Muscle layer of duodenum (tissue), 2 donors: ENCODE results near the gene GADD45GIP1.
"Not testable (repeated sequence)": the region's sequence is repeated elsewhere in the genome, so short reads cannot be mapped to it uniquely, and the experiment has no call there.

ENCODE experiments used
- H3K27ac ChIP-seq: one replicate; pipeline ENCODE4 v1.7.0; 2013; ENCODE audit warnings: mild to moderate bottlenecking, low read length
- H3K27me3 ChIP-seq: one replicate; pipeline ENCODE4 v1.7.0; 2013; ENCODE audit warnings: low read depth, mild to moderate bottlenecking, control low read depth, low read length
- H3K36me3 ChIP-seq, 2 donors: one replicate each; pipeline ENCODE4 v1.7.0; 2013; ENCODE audit warnings: low read length in 2 of 2, control low read depth in 1 of 2, mild to moderate bottlenecking in 1 of 2; ENCODE audit not compliant: insufficient read depth in 2 of 2, control insufficient read depth in 1 of 2
- H3K4me1 ChIP-seq, 2 donors: one replicate each; pipeline ENCODE4 v1.7.0; 2013; ENCODE audit warnings: low read length in 2 of 2, mild to moderate bottlenecking in 2 of 2, control low read depth in 1 of 2, moderate library complexity in 1 of 2; ENCODE audit not compliant: insufficient read depth in 2 of 2, control insufficient read depth in 1 of 2
- H3K4me3 ChIP-seq, 2 donors: one replicate each; pipeline ENCODE4 v1.7.0; 2013; ENCODE audit warnings: low read length in 2 of 2, low read depth in 1 of 2, mild to moderate bottlenecking in 1 of 2
- H3K9me3 ChIP-seq, 2 donors: one replicate each; pipeline ENCODE4 v1.7.0; 2013; ENCODE audit warnings: low read length in 2 of 2, control low read depth in 1 of 2, mild to moderate bottlenecking in 1 of 2; ENCODE audit not compliant: control insufficient read depth in 1 of 2
- donor health status: healthy.

GADD45GIP1 gene

DNA sequence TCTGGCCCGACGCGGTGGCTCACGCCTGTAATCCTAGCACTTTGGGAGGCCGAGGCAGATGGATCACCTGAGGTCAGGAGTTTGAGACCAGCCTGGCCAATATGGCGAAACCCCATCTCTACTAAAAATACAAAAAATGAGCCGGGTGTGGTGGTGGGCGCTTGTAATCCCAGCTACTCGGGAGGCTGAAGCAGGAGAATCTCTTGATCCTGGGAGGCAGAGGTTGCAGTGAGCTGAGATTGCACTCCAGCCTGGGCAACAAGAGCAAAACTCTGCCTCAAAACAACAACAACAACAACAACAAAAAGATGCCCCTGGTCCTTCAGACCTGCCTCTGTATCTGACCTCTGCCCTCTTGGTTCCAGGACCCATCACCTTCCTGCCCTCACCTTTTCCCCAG, 1.4 kb downstream of the GADD45GIP1 start:
- H3K27me3 ChIP-seq, H3K27ac ChIP-seq, H3K9me3 ChIP-seq: not testable (repeated sequence)
- Histone ChIP-seq H3K36me3 (peaks cover 9 to 36% of the 10 kb centered on the region in 2 donors), H3K4me1 (peaks cover 0 to 30% of the 10 kb centered on the region in 2 donors), H3K4me3 (peak overlapping the region in 1 of 2 donors; percentile 74)

DNA sequence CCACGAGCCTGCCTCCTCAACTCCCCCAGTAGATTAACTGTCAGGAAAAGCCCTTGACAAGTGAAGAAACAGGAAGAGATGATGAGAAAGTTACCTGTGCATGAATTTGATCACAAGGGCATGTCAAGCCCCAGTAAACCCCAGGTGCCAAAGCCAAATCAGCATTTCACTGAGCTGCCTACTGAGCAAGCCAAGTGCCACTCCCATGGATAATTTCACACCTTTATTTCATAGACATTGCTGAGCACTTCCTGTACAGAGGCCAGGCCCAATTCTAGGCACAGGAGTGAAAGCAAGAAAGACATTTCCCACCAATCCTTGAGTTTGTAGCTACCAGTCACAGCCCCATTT, 2.4 kb downstream of the GADD45GIP1 start:
- Histone ChIP-seq H3K27ac (no peak overlapping the region), H3K9me3 (no peaks in the 10 kb centered on the region), H3K4me1 (peaks cover 0 to 30% of the 10 kb centered on the region in 2 donors), H3K36me3 (peaks cover 15 to 44% of the 10 kb centered on the region in 2 donors), H3K4me3 (no peak overlapping the region), H3K27me3 (no peaks in the 10 kb centered on the region)

DNA sequence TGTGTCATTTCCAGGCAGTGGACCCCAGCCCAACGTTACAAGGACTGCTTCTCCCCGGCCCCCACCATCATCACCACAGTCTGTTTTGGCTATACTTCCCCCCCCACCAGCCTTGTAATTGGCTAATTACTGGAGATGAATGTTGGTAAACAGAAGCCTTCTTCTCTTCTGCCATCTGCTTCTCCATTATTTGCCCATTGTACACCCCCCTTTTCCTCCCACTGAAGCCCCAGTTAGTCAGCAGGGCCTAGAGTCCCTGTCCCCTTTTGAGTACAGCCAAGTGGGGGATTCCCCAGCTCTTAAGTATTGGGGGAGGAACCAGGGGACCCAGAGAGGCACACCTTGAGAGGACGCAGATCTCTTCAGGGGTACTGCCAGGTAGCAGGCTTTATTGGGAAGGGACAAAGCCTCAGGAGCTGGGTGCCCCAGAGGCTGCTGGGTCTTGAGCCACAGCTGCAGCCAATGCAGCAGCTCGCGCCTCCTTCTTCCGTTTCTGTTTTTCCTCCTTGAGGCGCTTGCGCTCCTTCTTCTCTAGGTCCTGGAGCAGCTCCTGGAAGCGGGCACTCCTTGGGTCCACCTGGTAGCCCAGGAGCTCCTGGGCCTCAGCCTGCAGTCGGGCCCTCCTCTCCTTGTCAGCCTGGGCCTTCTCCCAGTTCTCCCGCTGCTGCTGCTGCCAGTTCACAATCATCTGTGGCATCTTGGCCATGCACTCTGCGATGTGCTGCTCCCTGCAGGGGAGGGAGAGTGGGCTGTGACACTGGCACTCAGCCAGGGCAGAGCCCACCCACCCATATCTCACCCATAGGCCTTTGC, 3.0 kb downstream of the GADD45GIP1 start:
- peak overlapping the region; percentile 60 for H3K27ac ChIP-seq
- H3K4me1 ChIP-seq: peaks cover 0 to 30% of the 10 kb centered on the region in 2 donors
- peaks cover 20 to 50% of the 10 kb centered on the region in 2 donors for H3K36me3 ChIP-seq
- H3K27me3 ChIP-seq: no peaks in the 10 kb centered on the region
- no peaks in the 10 kb centered on the region for H3K9me3 ChIP-seq
- no peak overlapping the region for H3K4me3 ChIP-seq

DNA sequence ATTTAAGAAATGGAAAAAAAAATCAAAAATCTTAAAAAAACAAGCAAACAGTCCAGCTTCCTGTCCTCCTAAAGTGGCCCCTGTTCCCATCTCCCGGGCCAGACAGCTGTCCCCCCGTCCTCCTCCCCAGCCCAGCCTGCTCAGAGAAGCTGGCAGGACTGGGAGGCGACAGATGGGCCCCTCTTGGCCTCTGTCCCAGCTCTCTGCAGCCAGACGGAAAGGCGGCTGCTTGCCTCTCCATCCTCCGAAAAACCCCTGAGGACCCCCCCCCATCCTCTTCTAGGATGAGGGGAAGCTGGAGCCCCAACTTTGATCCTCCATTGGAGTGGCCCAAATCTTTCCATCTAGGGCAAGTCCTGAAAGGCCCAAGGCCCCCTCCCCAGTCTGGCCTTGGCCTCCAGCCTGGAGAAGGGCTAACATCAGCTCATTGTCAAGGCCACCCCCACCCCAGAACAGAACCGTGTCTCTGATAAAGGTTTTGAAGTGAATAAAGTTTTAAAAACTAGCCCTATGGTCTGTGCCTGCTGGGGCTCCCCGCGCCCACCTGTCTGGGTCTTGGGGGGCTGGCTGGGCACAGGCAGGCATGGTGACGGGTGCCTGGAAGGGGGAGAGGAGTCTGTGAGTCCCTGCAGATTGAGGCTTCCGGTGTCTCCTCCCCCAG, 3.8 kb downstream of the GADD45GIP1 start:
- H3K4me1 ChIP-seq: peaks cover 0 to 30% of the 10 kb centered on the region in 2 donors
- no peaks in the 10 kb centered on the region for H3K9me3 ChIP-seq
- H3K4me3 ChIP-seq: no peak overlapping the region
- H3K36me3 ChIP-seq: peaks cover 28 to 58% of the 10 kb centered on the region in 2 donors
- no peaks in the 10 kb centered on the region for H3K27me3 ChIP-seq
- peak overlapping the region; percentile 60 for H3K27ac ChIP-seq

DNA sequence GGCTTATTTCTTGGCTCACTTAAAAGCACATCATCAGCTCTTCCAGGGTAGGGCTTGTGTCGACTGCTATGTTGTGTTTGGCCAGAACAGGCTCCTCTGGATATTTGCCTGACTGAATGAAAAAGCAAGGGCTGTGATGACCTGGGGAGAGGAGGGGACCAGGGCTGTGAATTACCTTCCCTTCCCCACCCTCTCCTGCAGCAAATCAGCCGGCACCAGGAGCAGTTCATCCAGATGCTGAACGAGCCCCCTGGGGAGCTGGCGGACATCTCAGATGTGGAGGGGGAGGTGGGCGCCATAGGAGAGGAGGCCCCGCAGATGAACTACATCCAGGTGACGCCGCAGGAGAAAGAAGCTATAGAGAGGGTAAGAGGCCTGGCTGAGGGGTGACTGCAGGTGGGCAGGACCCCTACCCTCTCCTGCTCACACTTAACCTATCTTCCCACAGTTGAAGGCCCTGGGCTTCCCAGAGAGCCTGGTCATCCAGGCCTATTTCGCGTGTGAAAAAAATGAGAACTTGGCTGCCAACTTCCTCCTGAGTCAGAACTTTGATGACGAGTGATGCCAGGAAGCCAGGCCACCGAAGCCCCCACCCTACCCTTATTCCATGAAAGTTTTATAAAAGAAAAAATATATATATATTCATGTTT, 4.4 kb downstream of the GADD45GIP1 start:
- Histone ChIP-seq H3K4me1 (peaks cover 0 to 31% of the 10 kb centered on the region in 2 donors), H3K9me3 (no peaks in the 10 kb centered on the region), H3K27ac (peak overlapping the region; percentile 20), H3K4me3 (no peak overlapping the region), H3K27me3 (no peaks in the 10 kb centered on the region), H3K36me3 (peaks cover 28 to 63% of the 10 kb centered on the region in 2 donors)

DNA sequence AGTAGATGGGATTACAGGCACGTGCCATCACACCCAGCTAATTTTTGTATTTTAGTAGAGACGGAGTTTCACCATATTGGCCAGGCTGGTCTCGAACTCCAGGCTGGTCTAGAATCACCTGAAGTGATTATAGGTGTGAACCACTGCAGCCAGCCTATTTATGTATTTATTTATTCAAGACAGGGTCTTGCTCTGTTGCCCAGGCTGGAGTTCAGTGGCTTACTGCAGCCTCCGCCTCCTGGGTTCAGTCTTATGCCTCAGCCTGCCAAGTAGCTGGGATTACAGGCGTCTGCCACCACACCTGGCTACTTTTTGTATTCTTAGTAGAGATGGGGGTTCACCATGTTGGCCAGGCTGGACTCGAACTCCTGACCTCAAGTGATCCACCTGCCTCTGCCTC, 5.0 kb downstream of the GADD45GIP1 start:
- H3K27ac ChIP-seq: peak overlapping the region; percentile 20
- not testable (repeated sequence) for H3K4me3 ChIP-seq, H3K27me3 ChIP-seq, H3K9me3 ChIP-seq
- peaks cover 0 to 37% of the 10 kb centered on the region in 2 donors for H3K4me1 ChIP-seq
- H3K36me3 ChIP-seq: peaks cover 28 to 63% of the 10 kb centered on the region in 2 donors

DNA sequence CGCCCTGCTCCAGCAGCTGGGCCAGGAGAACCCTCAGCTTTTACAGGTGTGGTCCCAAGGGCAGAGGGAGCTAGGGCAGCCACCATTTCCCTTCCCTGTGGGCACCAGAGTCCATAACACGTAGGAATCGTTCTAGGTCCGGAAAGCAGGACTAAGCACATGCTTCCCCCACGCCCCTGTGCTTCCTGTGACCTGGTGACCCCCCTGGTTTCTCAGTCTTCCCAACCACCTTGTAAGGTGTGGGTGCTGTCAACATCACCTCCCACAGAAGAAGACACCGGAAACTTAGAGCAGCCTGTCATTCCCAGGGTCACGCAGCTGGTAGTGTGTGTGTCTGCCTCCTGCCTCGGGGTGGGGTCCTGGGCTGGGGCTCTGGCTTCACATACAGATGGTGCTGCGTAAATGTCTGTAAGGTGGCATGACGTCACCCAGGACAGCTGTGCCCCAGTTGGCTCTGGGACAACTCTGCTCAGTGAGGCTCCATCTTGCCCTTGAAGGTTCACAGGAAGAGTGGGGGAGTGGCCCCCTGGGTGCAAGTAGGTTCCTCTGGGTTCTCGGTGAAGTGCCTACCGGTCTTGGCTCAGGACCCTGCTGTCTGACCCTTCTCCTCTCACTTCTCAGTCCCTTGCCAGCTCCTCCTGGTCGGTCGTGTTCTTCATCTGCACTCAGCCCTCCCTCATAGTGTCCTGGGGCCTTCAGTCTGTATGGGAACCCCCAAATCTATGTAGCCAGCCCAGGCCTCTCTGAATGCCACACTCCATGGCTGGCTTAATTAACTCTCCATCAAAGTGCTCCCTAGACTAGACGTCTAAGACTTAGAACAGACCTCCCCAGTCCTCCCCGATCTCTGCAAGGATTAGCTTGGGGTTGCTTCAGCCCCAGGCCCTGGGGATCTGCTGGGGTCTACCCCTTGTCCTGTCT, 7.4 kb downstream of the GADD45GIP1 start:
- H3K4me1 ChIP-seq: peaks cover 6 to 37% of the 10 kb centered on the region in 2 donors
- no peak overlapping the region for H3K27ac ChIP-seq
- H3K27me3 ChIP-seq: no peaks in the 10 kb centered on the region
- H3K9me3 ChIP-seq: no peaks in the 10 kb centered on the region
- H3K4me3 ChIP-seq: no peak overlapping the region
- peaks cover 31 to 65% of the 10 kb centered on the region in 2 donors for H3K36me3 ChIP-seq

DNA sequence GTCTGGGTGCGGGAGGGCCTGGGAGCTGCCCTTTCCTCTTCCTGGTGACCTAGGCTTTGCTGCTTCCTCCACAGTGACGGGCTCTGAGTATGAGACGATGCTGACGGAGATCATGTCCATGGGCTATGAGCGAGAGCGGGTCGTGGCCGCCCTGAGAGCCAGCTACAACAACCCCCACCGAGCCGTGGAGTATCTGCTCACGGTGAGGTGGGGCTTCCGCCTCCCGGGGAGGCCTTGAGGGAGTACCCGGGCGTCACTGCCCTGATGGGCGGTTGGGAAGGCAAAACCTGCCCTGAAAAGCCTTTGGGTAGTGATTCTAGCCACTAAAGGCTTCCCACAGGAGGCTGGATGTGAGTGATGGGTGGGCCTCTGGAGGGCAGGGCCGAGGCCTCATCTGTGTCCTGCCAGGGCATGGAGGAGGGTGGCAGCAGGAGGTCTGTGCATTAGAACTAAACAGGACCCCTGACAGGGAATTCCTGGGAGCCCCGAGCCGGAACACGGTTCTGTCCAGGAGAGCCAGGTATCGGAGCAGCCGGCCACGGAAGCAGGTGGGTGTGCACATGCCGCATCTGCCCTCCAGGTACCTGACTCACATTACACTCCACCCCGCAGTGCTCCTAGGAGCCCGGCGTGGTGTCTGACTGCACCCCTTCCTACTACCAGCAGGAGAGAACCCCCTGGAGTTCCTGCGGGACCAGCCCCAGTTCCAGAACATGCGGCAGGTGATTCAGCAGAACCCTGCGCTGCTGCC, 8.2 kb downstream of the GADD45GIP1 start:
- H3K4me1 ChIP-seq: peaks cover 6 to 33% of the 10 kb centered on the region in 2 donors
- H3K27ac ChIP-seq: no peak overlapping the region
- peaks cover 29 to 67% of the 10 kb centered on the region in 2 donors for H3K36me3 ChIP-seq
- H3K4me3 ChIP-seq: no peak overlapping the region
- H3K27me3 ChIP-seq: no peaks in the 10 kb centered on the region
- H3K9me3 ChIP-seq: no peaks in the 10 kb centered on the region

DNA sequence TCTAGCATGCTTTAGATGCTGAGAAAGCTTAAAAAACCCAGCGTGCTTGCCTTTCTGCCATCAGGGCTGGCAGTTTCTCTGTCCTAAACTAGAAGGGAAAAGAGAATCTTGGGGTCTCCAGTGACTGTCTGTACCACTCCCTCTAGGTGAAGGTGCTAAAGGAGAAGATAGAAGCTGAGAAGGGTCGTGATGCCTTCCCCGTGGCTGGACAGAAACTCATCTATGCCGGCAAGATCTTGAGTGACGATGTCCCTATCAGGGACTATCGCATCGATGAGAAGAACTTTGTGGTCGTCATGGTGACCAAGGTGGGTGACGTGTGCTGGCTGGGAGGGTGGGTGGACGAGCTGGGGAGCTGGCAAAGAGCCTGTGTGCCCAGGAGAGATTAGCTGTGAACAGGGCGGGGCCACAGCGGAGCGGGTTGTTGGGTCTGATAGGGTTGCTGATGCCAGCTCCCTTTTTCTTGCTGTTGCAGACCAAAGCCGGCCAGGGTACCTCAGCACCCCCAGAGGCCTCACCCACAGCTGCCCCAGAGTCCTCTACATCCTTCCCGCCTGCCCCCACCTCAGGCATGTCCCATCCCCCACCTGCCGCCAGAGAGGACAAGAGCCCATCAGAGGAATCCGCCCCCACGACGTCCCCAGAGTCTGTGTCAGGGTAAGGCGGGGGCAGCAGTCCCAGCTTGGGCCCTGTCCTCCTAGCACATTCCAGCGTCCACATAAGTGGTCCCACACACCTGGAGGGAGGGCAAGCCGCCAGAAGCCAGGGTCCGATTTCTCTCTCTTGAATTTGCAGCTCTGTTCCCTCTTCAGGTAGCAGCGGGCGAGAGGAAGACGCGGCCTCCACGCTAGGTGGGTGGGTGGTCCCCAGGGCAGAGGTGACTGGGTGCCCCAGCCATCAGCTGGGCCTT, 9.1 kb downstream of the GADD45GIP1 start:
- Histone ChIP-seq H3K4me3 (no peak overlapping the region), H3K9me3 (no peaks in the 10 kb centered on the region), H3K27me3 (no peaks in the 10 kb centered on the region), H3K36me3 (peaks cover 36 to 68% of the 10 kb centered on the region in 2 donors), H3K4me1 (peaks cover 6 to 34% of the 10 kb centered on the region in 2 donors), H3K27ac (no peak overlapping the region)
